WERI-Rb-1 (cell line): ENCODE data around the gene VAMP8.

ENCODE experiments used
- DNase-seq: peaks from one replicate; pipeline ENCODE4 v3.0.0-alpha.2; 2020
- H3K27ac ChIP-seq: fragments of 250-450 bp; sonication (Bioruptor Pico); 2 replicates; pipeline ENCODE4 v1.5.1; 2020; ENCODE audit warnings: mild to moderate bottlenecking, moderate library complexity
- H3K27me3 ChIP-seq: fragments of 250-450 bp; sonication (Bioruptor Pico); 2 replicates; pipeline ENCODE4 v1.5.1; 2021; ENCODE audit warnings: mild to moderate bottlenecking, low read depth, moderate library complexity; ENCODE audit not compliant: insufficient read depth, severe bottlenecking
- H3K36me3 ChIP-seq: fragments of 250-450 bp; sonication (Bioruptor Pico); 2 replicates; pipeline ENCODE4 v1.5.1; 2020; ENCODE audit warnings: mild to moderate bottlenecking, moderate library complexity
- H3K4me3 ChIP-seq: 2 replicates; pipeline ENCODE4 v1.5.1; 2011; ENCODE audit warnings: low read depth, mild to moderate bottlenecking, control low read depth, low read length
- H3K9me3 ChIP-seq: fragments of 250-450 bp; sonication (Bioruptor Pico); 2 replicates; pipeline ENCODE4 v1.5.1; 2021; ENCODE audit warnings: mild to moderate bottlenecking, moderate library complexity; ENCODE audit not compliant: severe bottlenecking
- TF ChIP-seq, protein P1 (sequence below): IDR thresholded peaks from 2 replicates; pipeline ENCODE4 v1.5.1; 2011; ENCODE audit warnings: low read depth, mild to moderate bottlenecking, control low read depth, inconsistent platforms, low read length

Gene VAMP8

DNA sequence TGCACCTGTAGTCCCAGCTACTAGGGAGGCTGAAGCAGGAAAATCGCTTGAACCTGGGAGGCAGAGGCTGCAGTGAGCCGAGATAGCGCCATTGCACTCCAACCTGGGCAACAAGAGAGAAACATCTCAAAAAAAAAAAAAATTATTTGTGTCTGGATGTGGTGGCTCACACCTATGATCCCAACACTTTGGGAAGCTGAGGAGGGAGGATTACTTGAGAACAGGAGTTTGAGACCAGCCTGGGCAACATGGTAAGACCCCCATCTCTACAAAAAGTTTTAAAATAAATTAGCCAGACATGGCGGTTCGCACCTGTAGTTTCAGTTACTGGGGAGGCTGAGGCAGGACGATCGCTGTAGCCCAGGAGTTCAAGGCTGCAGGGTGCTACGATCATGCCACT lies 1.6 kb upstream of the VAMP8 start:
- no peaks in the 10 kb centered on the region for H3K9me3 ChIP-seq
- no peak overlapping the region for H3K27ac ChIP-seq
- TF ChIP-seq, protein P1, sequence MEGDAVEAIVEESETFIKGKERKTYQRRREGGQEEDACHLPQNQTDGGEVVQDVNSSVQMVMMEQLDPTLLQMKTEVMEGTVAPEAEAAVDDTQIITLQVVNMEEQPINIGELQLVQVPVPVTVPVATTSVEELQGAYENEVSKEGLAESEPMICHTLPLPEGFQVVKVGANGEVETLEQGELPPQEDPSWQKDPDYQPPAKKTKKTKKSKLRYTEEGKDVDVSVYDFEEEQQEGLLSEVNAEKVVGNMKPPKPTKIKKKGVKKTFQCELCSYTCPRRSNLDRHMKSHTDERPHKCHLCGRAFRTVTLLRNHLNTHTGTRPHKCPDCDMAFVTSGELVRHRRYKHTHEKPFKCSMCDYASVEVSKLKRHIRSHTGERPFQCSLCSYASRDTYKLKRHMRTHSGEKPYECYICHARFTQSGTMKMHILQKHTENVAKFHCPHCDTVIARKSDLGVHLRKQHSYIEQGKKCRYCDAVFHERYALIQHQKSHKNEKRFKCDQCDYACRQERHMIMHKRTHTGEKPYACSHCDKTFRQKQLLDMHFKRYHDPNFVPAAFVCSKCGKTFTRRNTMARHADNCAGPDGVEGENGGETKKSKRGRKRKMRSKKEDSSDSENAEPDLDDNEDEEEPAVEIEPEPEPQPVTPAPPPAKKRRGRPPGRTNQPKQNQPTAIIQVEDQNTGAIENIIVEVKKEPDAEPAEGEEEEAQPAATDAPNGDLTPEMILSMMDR: no peak
- no peak overlapping the region for H3K4me3 ChIP-seq
- no peaks in the 10 kb centered on the region for H3K27me3 ChIP-seq
- no peak for DNase-seq
- H3K36me3 ChIP-seq: no peaks in the 10 kb centered on the region

DNA sequence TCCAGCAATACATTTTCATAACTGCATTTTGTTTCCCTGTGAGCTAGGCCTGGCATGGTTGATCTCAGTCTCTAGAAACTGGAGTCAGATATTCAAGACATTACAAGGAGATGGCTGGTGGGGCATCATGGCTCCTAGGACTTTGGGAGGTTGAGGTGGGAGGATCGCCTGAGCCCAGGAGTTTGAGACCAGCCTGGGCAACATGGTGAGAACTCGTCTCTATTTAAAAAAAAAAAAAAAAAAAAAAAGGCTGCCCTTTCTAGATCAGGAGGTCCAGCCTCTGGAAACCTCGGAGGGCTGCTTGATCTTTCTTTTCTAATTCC lies 362 bp upstream of the VAMP8 start:
- Histone ChIP-seq H3K9me3 (no peaks in the 10 kb centered on the region), H3K27ac (no peak overlapping the region), H3K27me3 (no peaks in the 10 kb centered on the region), H3K36me3 (no peaks in the 10 kb centered on the region), H3K4me3 (no peak overlapping the region)
- TF ChIP-seq, protein P1: no peak
- DNase-seq: no peak

GRCh38 chr2:85578243-85579180 lies 1.1 kb downstream of the VAMP8 start:
- no peaks in the 10 kb centered on the region for H3K36me3 ChIP-seq
- DNase-seq: no peak
- TF ChIP-seq, protein P1: no peak
- no peak overlapping the region for H3K4me3 ChIP-seq
- H3K27me3 ChIP-seq: no peaks in the 10 kb centered on the region
- no peaks in the 10 kb centered on the region for H3K9me3 ChIP-seq
- no peak overlapping the region for H3K27ac ChIP-seq

DNA sequence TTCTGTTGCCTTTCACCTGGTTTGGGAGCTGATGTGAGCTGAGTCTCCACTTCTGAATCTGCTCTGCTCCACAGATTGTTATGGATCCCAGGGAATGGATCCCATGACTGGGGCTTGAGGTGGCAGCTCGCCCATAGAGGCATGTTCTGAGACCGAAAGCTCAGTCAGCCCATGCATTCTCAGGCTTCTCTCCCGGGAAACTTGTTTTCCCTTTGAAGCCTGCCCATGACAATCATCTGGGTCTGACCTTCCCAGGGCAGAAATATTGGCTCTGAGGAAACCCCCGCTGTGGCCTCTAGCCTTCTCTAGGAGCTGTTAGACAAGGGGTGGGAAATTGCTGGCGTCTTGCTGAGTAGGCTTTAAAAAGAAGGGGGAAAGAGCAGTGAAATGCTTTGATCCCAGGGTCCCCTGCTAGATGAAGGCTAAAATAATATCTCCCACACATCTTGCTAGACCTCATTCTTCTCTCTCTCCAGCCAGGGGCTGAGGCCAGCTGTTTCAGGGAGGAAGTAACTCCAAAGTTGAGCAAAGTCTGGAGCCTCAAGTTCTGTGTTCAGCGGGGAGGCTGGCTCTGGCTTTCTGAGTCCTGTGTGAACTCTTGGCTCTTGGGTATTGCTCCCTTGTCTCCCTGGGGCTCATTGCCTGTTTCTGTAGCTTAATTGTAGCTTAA lies 2.0 kb downstream of the VAMP8 start:
- H3K36me3 ChIP-seq: no peaks in the 10 kb centered on the region
- H3K27ac ChIP-seq: no peak overlapping the region
- TF ChIP-seq, protein P1: no peak
- H3K4me3 ChIP-seq: no peak overlapping the region
- DNase-seq: no peak
- no peaks in the 10 kb centered on the region for H3K27me3 ChIP-seq
- no peaks in the 10 kb centered on the region for H3K9me3 ChIP-seq

GRCh38 chr2:85580206-85580605 lies 2.8 kb downstream of the VAMP8 start:
- no peaks in the 10 kb centered on the region for H3K27me3 ChIP-seq
- no peaks in the 10 kb centered on the region for H3K9me3 ChIP-seq
- no peak for DNase-seq
- TF ChIP-seq, protein P1: no peak
- H3K27ac ChIP-seq: no peak overlapping the region
- H3K4me3 ChIP-seq: no peak overlapping the region
- no peaks in the 10 kb centered on the region for H3K36me3 ChIP-seq
